ENCODE measurements around the gene PIK3CD. TPM values are rescaled to one million over a fixed set of nuclear protein-coding genes. Genes with fewer than 3 reads are reported as not detected.
"Not testable (repeated sequence)": the region's sequence is repeated elsewhere in the genome, so short reads cannot be mapped to it uniquely, and the experiment has no call there.

The PIK3CD gene
- total RNA-seq, 1 experiment from 2014 or later = 5.6 TPM

DNA sequence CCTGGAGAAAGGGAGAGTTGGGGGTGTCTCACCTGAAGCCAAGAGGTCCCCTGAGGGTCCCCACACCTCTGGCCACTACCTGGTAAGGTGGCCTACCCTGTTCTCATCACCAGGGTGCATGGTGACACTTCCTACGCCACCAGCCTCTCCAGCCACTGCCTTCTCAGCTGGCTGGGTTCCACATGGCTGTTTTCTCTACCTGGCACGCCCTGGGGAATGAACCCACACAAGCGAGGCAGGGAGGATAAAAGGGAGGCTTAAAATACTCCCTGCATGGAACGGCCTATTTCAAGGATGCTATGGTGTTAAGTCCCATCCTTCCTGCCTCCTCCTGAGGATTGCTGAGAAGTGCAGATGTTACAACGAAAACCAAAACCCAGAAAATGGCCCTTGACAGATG lies 84.7 kb downstream of the PIK3CD start:
- DNase-seq (ENCODE audit: low spot score) = no peak

DNA sequence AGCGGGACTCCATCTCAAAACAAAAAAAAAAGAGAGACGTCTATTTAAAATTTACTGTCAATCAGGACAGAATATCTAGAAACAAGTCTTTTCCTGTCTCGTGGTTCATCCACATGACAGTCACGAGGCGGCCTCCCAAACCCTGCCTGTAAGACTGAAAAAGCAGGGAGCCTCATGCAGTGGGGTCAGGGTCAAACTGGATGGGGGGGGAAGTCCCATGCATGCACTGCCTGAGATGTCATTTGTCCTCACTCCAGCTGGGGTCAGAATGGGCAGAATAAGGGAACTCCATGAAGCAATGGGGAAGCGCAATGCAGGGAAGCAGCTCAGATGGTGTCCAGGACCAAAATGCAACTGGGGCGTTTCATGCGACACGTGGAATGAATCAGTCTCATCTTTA lies 85.5 kb downstream of the PIK3CD start:
- DNase-seq (ENCODE audit: low spot score) = no peak

GRCh38 chr1:9737671-9738070 lies 86.1 kb downstream of the PIK3CD start:
- no peak for DNase-seq (ENCODE audit: low spot score)

GRCh38 chr1:9744106-9744799 lies 92.7 kb downstream of the PIK3CD start:
- no peak for DNase-seq (ENCODE audit: low spot score)

DNA sequence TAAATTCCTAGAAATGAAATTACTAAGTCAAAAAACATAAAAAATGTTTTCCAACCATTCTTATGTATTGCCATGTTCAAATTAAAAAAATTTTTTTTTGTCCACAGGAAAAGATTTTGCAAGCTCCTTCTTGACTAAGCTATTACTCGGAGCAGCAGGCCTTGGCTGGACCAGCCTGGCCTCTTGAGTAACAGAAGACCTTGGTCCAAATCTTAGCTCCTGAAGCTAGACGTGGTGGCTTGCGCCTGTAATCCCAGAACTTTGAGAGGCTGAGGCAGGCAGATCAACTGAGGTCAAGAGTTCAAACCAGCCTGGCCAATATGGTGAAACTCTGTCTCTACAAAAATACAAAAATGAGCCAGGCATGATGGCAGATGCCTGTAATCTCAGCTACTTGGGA lies 94.7 kb downstream of the PIK3CD start:
- no peak for DNase-seq (ENCODE audit: low spot score)

DNA sequence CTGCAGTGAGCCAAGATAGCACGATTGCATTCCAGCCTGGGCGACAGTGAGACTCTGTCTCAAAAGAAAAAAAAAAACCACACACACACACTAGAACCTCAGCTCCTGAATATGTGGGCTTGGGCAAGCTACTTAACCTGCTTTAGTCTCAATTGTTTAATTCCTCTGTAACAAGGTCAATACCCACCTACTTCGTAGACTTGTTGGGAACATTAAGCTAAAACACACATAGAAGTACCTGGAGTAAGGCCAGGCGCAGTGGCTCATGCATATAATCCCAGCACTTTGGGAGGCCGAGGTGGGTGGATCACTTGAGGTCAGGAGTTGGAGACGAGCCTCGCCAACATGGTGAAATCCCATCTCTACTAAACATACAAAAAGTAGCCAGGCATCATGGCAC lies 95.1 kb downstream of the PIK3CD start:
- no peak for DNase-seq (ENCODE audit: low spot score)

GRCh38 chr1:9748391-9748790 lies 96.9 kb downstream of the PIK3CD start:
- not testable (repeated sequence) for DNase-seq (ENCODE audit: low spot score)

DNA sequence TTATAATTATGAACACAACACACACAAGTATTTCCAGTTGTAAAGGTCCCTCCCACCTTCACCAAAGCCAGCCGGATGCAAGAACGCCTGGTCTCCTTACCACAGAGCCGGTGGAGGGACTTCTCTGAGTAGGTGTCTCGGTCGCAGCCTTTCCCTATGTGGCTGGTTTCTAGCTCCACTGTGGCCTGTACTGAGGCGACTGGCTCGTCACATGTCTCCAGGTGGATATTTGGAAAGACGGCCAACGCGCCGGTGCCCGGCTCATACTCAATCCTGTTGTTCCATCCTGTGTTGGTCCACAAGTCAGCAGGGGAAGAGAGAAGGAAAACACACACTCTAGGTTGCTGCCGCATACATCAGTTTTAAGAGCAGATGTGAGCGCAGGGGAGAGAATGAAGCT lies 97.8 kb downstream of the PIK3CD start:
- no peak for DNase-seq (ENCODE audit: low spot score)

GRCh38 chr1:9751971-9752370 lies 100.4 kb downstream of the PIK3CD start:
- no peak for DNase-seq (ENCODE audit: low spot score)

GRCh38 chr1:9753121-9753531 lies 101.6 kb downstream of the PIK3CD start:
- peak; percentile 46 for DNase-seq (ENCODE audit: low spot score)

- DNase-seq (ENCODE audit: low spot score) = no peak
Observed at GRCh38 chr1:9755441-9755995, 104.0 kb downstream of the PIK3CD start.

- DNase-seq (ENCODE audit: low spot score) = no peak
Observed at GRCh38 chr1:9758559-9759121, 107.1 kb downstream of the PIK3CD start.

GRCh38 chr1:9759939-9760338 lies 108.4 kb downstream of the PIK3CD start:
- no peak for DNase-seq (ENCODE audit: low spot score)

DNA sequence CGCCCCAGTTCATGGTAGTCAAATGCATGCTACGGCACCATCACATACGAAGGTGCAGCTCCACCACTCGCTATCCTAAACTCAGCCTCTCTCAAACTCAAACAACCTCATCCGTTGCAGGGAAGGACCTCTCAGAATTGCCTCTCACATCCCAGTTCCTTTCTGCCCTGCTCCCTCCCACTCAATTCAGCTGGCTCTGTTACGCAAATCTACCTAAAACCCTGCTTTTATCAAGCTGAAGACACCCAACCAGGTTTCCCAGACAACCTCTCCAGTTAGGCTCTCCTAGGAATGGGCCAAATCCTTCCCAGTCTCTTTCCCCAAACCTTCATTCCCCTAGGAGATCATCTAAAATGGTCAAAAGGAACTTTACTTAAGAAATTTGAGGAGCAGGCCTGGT lies 109.3 kb downstream of the PIK3CD start:
- DNase-seq (ENCODE audit: low spot score) = no peak

DNA sequence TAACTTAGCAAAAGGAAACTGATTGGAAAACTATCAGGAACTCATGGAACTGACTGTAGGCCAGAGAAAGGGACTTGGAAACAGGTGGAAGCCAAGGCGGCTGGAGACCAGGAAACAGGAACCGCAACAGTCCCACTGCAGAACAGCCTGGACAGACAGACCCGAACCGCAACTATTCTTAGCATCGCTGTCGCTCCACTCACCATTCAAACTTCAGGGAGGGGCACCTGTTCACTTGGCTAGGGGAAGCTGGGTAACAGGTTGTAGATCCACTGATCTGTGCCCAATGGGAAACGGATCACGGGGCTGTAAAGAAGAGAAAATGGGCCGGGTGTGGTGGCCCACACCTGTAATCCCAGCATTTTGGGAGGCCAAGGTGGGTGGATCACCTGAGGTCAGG lies 110.3 kb downstream of the PIK3CD start:
- DNase-seq (ENCODE audit: low spot score) = no peak

DNA sequence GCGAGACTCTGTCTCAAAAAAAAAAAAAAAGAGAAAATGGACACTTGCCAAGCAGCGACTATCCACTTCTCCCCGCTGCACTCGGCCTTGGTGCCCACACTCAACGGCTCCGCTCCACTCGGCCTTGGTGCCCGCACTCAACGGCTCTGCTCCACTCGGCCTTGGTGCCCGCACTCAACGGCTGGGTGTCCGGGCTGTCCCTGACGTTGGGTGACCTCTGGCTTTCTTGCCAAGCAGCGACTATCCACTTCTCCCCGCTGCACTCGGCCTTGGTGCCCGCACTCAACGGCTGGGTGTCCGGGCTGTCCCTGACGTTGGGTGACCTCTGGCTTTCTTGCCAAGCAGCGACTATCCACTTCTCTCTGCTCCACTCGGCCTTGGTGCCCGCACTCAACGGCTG lies 110.9 kb downstream of the PIK3CD start:
- DNase-seq (ENCODE audit: low spot score) = not testable (repeated sequence)

- no peak for DNase-seq (ENCODE audit: low spot score)
Observed at GRCh38 chr1:9763914-9764313, 112.4 kb downstream of the PIK3CD start.

DNA sequence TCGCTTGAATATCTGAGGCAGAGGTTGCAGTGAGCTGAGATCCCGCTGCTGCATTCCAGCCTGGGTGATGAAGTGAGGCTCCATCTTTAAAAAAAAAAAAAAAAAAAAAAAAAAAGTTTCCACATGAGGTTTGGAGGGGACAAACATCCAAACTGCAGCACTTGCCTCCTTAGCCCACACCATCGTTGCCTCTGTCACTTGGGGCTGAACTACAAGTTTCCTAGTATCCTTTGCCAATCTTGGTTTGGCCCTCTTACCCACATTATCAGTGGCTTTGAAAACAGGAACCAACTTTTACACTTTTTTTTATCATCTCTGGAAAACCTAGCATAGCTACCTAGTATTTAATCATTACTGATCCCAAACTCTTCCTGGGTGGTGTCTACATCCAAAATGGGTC lies 113.0 kb downstream of the PIK3CD start:
- DNase-seq (ENCODE audit: low spot score) = no peak

- peak; percentile 94 for DNase-seq (ENCODE audit: low spot score)
Observed at GRCh38 chr1:9766759-9767442, 115.4 kb downstream of the PIK3CD start.

DNA sequence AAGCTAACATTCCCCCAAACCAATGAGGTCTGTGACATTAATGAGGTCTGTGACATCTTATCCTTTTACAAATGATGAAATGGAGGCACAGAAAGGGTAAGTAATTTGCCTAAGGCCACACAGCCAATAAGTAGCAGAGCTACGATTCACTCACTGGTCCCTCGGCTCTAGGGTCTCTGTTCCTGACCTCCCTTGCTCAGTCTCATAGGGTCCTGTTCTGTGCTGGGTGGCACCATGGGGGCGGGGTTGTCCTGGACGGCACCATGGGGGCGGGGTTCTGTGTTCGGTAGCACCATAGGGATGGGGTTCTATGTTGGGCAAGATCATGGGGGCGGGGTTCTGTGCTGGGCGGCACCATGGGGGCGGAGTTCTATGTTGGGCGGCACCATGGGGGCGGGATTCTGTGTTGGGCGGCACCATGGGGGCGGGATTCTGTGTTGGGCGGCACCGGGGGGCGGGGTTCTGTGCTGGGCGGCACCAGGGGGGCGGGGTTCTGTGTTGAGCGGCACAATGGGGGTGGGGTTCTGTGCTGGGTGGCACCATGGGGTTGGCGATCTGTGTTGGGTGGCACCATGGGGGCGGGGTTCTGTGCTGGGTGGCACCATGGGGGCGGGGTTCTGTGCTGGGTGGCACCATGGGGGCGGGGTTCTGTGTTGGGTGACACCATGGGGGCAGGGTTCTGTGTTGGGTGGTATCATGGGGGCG lies 116.6 kb downstream of the PIK3CD start:
- DNase-seq (ENCODE audit: low spot score) = no peak

- DNase-seq (ENCODE audit: low spot score) = no peak
Observed at GRCh38 chr1:9768983-9769382, 117.5 kb downstream of the PIK3CD start.

DNA sequence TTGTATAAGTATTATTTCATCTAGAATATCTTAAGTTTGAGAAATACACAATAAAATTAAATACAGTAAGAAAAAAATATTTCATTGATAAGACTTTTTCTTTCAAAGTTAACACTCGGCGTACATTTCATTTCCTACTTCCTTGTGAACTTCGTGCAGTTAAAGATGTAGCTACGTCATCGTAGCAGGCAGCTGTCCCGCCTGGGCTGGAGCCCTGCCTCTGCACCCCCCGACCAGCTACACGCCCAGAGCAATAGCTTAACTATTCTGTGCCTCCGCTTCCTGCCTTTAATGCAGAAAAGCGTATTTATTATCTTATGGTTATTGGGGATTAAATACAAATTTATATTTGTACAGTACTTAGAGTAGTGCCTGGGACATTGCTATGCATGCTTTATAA lies 118.8 kb downstream of the PIK3CD start:
- no peak for DNase-seq (ENCODE audit: low spot score)
